HEK293 (cell line): ENCODE data around the gene P2RY6.
A peak's percentile ranks its signal among the peaks of the same experiment; 100 is the strongest.

Source experiments
- CTCF ChIA-PET: fragments of 350-600 bp; formaldehyde crosslinking; extraction: SDS; loops from one replicate; lab custom pipeline; 2021; ENCODE audit warnings: antibody characterized with exemption; lab: Yijun Ruan, JAX
- POLR2A ChIA-PET: fragments of 300-600 bp; formaldehyde crosslinking; extraction: SDS; loops from one replicate; lab custom pipeline; 2020; ENCODE audit warnings: antibody characterized with exemption, inconsistent platforms; lab: Yijun Ruan, JAX
- H3K27ac ChIP-seq: fragments of 200-500 bp; sonication (Bioruptor generic); 2 replicates; pipeline ENCODE4 v1.5.1; 2014; ENCODE audit warnings: low read depth, low read length, control low read depth, inconsistent platforms; ENCODE audit errors: extremely low read depth
- H3K36me3 ChIP-seq, 2 experiments: fragments of 200-500 bp in 1 of 2; sonication (Bioruptor generic) in 1 of 2; 1 replicate in 1 of 2; 2 replicates in 1 of 2; pipeline ENCODE4 v1.5.1; 2014 to 2017; ENCODE audit warnings: inconsistent platforms in 2 of 2, low read length in 2 of 2; ENCODE audit not compliant: control insufficient read depth in 2 of 2, insufficient read depth in 1 of 2
- H3K4me1 ChIP-seq: fragments of 200-500 bp; sonication (Bioruptor generic); 2 replicates; pipeline ENCODE4 v1.5.1; 2014; ENCODE audit warnings: mild to moderate bottlenecking, low read length, inconsistent platforms; ENCODE audit not compliant: control insufficient read depth, insufficient read depth
- H3K4me3 ChIP-seq: 2 replicates; pipeline ENCODE4 v1.5.1; 2011; ENCODE audit warnings: low read depth, mild to moderate bottlenecking, control low read depth, low read length, moderate library complexity
- H3K9me3 ChIP-seq: fragments of 200-500 bp; sonication (Bioruptor generic); 2 replicates; pipeline ENCODE4 v1.5.1; 2014; ENCODE audit warnings: low read depth, low read length, inconsistent platforms; ENCODE audit not compliant: control insufficient read depth, insufficient read depth
- IKZF3 ChIP-seq: fragments of 450-650 bp; IDR thresholded peaks from 2 replicates; pipeline ENCODE4 v1.5.0; 2018; ENCODE audit warnings: missing biosample characterization, mild to moderate bottlenecking, missing genetic modification characterization, moderate library complexity
- KLF8 ChIP-seq: fragments of 450-650 bp; formaldehyde crosslinking; IDR thresholded peaks from 2 replicates; pipeline ENCODE4 v1.5.1; 2016; ENCODE audit warnings: missing biosample characterization, missing genetic modification characterization
- SP3 ChIP-seq: fragments of 450-650 bp; formaldehyde crosslinking; IDR thresholded peaks from 2 replicates; pipeline ENCODE4 v1.5.1; 2016; ENCODE audit warnings: missing biosample characterization, missing genetic modification characterization
- WT1 ChIP-seq: fragments of 450-650 bp; formaldehyde crosslinking; IDR thresholded peaks from 2 replicates; pipeline ENCODE4 v1.5.1; 2016; ENCODE audit warnings: missing biosample characterization, missing genetic modification characterization
- ZBTB8A ChIP-seq: fragments of 450-650 bp; formaldehyde crosslinking; IDR thresholded peaks from 2 replicates; pipeline ENCODE4 v1.5.1; 2016; ENCODE audit warnings: missing biosample characterization, missing genetic modification characterization
- ZEB2 ChIP-seq: fragments of 450-650 bp; formaldehyde crosslinking; IDR thresholded peaks from 2 replicates; pipeline ENCODE4 v1.5.1; 2016; ENCODE audit warnings: missing biosample characterization, missing genetic modification characterization
- ZIC2 ChIP-seq: fragments of 450-650 bp; formaldehyde crosslinking; IDR thresholded peaks from 2 replicates; pipeline ENCODE4 v1.5.1; 2016; ENCODE audit warnings: missing biosample characterization, missing genetic modification characterization
- ZNF112 ChIP-seq: fragments of 450-650 bp; formaldehyde crosslinking; IDR thresholded peaks from 2 replicates; pipeline ENCODE4 v1.5.0; 2017; ENCODE audit warnings: missing biosample characterization, missing genetic modification characterization
- ZNF146 ChIP-seq: fragments of 450-650 bp; formaldehyde crosslinking; IDR thresholded peaks from 2 replicates; pipeline ENCODE4 v1.5.1; 2016; ENCODE audit warnings: missing biosample characterization, missing genetic modification characterization
- ZNF184 ChIP-seq: fragments of 450-650 bp; IDR thresholded peaks from 2 replicates; pipeline ENCODE4 v1.5.1; 2018; ENCODE audit warnings: missing biosample characterization, mild to moderate bottlenecking, missing genetic modification characterization
- ZNF302 ChIP-seq: fragments of 450-650 bp; formaldehyde crosslinking; IDR thresholded peaks from 2 replicates; pipeline ENCODE4 v1.5.1; 2016; ENCODE audit warnings: missing biosample characterization, missing genetic modification characterization, low read depth
- ZNF311 ChIP-seq: fragments of 450-650 bp; formaldehyde crosslinking; IDR thresholded peaks from 2 replicates; pipeline ENCODE4 v1.5.1; 2017; ENCODE audit warnings: missing biosample characterization, missing genetic modification characterization, borderline replicate concordance
- ZNF501 ChIP-seq: fragments of 450-650 bp; formaldehyde crosslinking; IDR thresholded peaks from 2 replicates; pipeline ENCODE4 v1.5.1; 2016; ENCODE audit warnings: missing biosample characterization, missing genetic modification characterization
- ZNF518A ChIP-seq: fragments of 450-650 bp; formaldehyde crosslinking; conservative IDR thresholded peaks from 2 replicates; pipeline ENCODE4 v1.5.1; 2016; ENCODE audit warnings: low read depth, missing biosample characterization, missing genetic modification characterization
- ZNF529 ChIP-seq: fragments of 450-650 bp; formaldehyde crosslinking; IDR thresholded peaks from 2 replicates; pipeline ENCODE4 v1.5.1; 2017; ENCODE audit warnings: missing genetic modification characterization, missing biosample characterization; ENCODE audit not compliant: insufficient replicate concordance
- ZNF530 ChIP-seq: fragments of 450-650 bp; formaldehyde crosslinking; IDR thresholded peaks from 2 replicates; pipeline ENCODE4 v1.5.1; 2016; ENCODE audit warnings: low read depth, missing biosample characterization, missing genetic modification characterization
- ZNF571 ChIP-seq: fragments of 450-650 bp; formaldehyde crosslinking; IDR thresholded peaks from 2 replicates; pipeline ENCODE4 v1.5.0; 2017; ENCODE audit warnings: missing biosample characterization, missing genetic modification characterization
- ZNF645 ChIP-seq: fragments of 450-650 bp; formaldehyde crosslinking; IDR thresholded peaks from 2 replicates; pipeline ENCODE4; 2016; ENCODE audit warnings: missing biosample characterization, missing genetic modification characterization
- ZNF658 ChIP-seq: fragments of 450-650 bp; formaldehyde crosslinking; IDR thresholded peaks from 2 replicates; pipeline ENCODE4; 2016; ENCODE audit warnings: missing biosample characterization, missing genetic modification characterization
- ZNF670 ChIP-seq: fragments of 450-650 bp; formaldehyde crosslinking; IDR thresholded peaks from 2 replicates; pipeline ENCODE4 v1.5.1; 2016; ENCODE audit warnings: missing biosample characterization, missing genetic modification characterization, low read depth
- ZNF704 ChIP-seq: fragments of 450-650 bp; formaldehyde crosslinking; IDR thresholded peaks from 2 replicates; pipeline ENCODE4 v1.5.1; 2016; ENCODE audit warnings: missing biosample characterization, missing genetic modification characterization
- TF ChIP-seq, protein P1 (sequence below): fragments of 450-650 bp; formaldehyde crosslinking; IDR thresholded peaks from 2 replicates; pipeline ENCODE4 v1.5.1; 2016; ENCODE audit warnings: missing biosample characterization, missing genetic modification characterization
- TF ChIP-seq, protein P2 (sequence below): fragments of 450-650 bp; formaldehyde crosslinking; IDR thresholded peaks from 2 replicates; pipeline ENCODE4 v1.5.0; 2017; ENCODE audit warnings: missing biosample characterization, missing genetic modification characterization, borderline replicate concordance

P2RY6 gene

GRCh38 chr11:73308961-73309919 lies 37.1 kb downstream of the P2RY6 start (continued):
- TF ChIP-seq ZNF704 (tag by site-specific recombination) (no peak), ZIC2 (tag by site-specific recombination) (peak; percentile 16; the same call in 1 of the 2 replicates), ZNF658 (tag by site-specific recombination) (no peak), SP3 (peak; percentile 57; the same call in 1 of the 2 replicates), WT1 (tag by site-specific recombination) (peak; percentile 20; the same call in 1 of the 2 replicates), ZBTB8A (tag by site-specific recombination) (peak; percentile 38; the same call in 1 of the 2 replicates), ZEB2 (tag by site-specific recombination) (peak; percentile 71; the same call in 1 of the 2 replicates), ZNF501 (tag by site-specific recombination) (no peak), ZNF530 (no peak)

DNA sequence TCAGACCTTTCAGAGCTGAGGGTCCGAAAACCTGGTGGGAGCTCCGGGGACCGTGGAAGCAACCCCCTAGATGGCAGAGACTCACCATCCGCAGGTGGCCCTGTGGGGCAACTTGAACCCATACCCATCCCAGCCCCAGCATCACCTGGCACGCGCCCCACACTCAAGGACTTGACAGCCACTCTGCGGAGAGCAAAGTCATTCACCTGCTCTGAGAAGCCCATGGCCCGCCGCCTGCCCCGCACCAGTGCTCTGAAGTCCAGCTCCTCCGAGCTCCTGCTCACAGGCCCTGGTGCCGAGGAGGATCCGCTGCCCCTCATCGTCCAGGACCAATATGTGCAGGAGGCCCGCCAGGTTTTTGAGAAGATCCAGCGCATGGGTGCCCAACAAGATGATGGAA lies 37.9 kb downstream of the P2RY6 start:
- POLR2A ChIA-PET, result interaction anchor here (1.7 to 3.6 kb wide), 3 partner anchors 11 to 20 kb away, joined by 4 to 32 read pairs (median 9); no protein-coding TSS in a partner anchor
- Histone ChIP-seq H3K4me1 (0 out of 2 replicates have a peak, but pooled peaks cover 9% of the 10 kb centered on the region), H3K9me3 (no peaks in the 10 kb centered on the region), H3K27ac (no peak overlapping the region), H3K4me3 (no peak overlapping the region), H3K36me3 (no peaks in the 10 kb centered on the region)
- CTCF ChIA-PET, result interaction anchor here (0.6 to 6.7 kb wide), 5 partner anchors 19 to 599 kb away, joined by 3 to 185 read pairs (median 56); no protein-coding TSS in a partner anchor
- TF ChIP-seq ZNF670 (tag by site-specific recombination) (no peak), ZNF112 (no peak), ZNF311 (tag by site-specific recombination) (no peak), ZNF571 (tag by site-specific recombination) (no peak), ZNF184 (no peak), ZBTB8A (tag by site-specific recombination) (no peak), ZNF529 (no peak), ZNF518A (tag by site-specific recombination) (no peak), ZNF645 (tag by site-specific recombination) (no peak), ZNF302 (tag by site-specific recombination) (no peak), KLF8 (tag by site-specific recombination) (no peak), IKZF3 (tag by site-specific recombination) (no peak), ZNF146 (tag by site-specific recombination) (no peak)
- TF ChIP-seq, protein P1, sequence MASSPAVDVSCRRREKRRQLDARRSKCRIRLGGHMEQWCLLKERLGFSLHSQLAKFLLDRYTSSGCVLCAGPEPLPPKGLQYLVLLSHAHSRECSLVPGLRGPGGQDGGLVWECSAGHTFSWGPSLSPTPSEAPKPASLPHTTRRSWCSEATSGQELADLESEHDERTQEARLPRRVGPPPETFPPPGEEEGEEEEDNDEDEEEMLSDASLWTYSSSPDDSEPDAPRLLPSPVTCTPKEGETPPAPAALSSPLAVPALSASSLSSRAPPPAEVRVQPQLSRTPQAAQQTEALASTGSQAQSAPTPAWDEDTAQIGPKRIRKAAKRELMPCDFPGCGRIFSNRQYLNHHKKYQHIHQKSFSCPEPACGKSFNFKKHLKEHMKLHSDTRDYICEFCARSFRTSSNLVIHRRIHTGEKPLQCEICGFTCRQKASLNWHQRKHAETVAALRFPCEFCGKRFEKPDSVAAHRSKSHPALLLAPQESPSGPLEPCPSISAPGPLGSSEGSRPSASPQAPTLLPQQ, result no peak
- TF ChIP-seq, protein P2, sequence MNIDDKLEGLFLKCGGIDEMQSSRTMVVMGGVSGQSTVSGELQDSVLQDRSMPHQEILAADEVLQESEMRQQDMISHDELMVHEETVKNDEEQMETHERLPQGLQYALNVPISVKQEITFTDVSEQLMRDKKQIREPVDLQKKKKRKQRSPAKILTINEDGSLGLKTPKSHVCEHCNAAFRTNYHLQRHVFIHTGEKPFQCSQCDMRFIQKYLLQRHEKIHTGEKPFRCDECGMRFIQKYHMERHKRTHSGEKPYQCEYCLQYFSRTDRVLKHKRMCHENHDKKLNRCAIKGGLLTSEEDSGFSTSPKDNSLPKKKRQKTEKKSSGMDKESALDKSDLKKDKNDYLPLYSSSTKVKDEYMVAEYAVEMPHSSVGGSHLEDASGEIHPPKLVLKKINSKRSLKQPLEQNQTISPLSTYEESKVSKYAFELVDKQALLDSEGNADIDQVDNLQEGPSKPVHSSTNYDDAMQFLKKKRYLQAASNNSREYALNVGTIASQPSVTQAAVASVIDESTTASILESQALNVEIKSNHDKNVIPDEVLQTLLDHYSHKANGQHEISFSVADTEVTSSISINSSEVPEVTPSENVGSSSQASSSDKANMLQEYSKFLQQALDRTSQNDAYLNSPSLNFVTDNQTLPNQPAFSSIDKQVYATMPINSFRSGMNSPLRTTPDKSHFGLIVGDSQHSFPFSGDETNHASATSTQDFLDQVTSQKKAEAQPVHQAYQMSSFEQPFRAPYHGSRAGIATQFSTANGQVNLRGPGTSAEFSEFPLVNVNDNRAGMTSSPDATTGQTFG (tag by site-specific recombination), result no peak
